Fibroblast of the aortic adventitia (primary cell): ENCODE data around the gene EZH1. TPM values are rescaled to one million over a fixed set of nuclear protein-coding genes. Genes with fewer than 3 reads are reported as not detected.
A peak's percentile ranks its signal among the peaks of the same experiment; 100 is the strongest.

Experiments
- DNase-seq: peaks from one replicate; pipeline ENCODE4 v3.0.0-alpha.2; 2010; ENCODE audit warnings: low read depth
- H3K4me3 ChIP-seq: 2 replicates; pipeline ENCODE4 v1.5.1; 2011; ENCODE audit warnings: low read depth, mild to moderate bottlenecking, control low read depth, low read length, moderate library complexity
- CTCF ChIP-seq: IDR thresholded peaks from 2 replicates; pipeline ENCODE4 v1.5.1; 2011; ENCODE audit warnings: mild to moderate bottlenecking, low read length, control low read depth, inconsistent platforms; ENCODE audit not compliant: insufficient read depth
- total RNA-seq: library from RNA; depleted of rRNA; stranded (reverse); fragments of >200 nt; gene quantifications from 2 replicates; pipeline ENCODE4 v1.2.3, GENCODE V29; 2012; ENCODE audit warnings: low replicate concordance

Gene EZH1
- total RNA-seq, 1 donor, result 31.4 TPM

GRCh38 chr17:42679492-42680330 lies 65.1 kb downstream of the EZH1 start:
- peak; percentile 70 for DNase-seq
- peak; percentile 59 for TF ChIP-seq CTCF
- peak overlapping the region; percentile 55 for H3K4me3 ChIP-seq

- H3K4me3 ChIP-seq, result peak overlapping the region; percentile 55
- DNase-seq, result peak; percentile 47
- no peak for TF ChIP-seq CTCF
These were observed 65.8 kb downstream of the EZH1 start for GRCh38 chr17:42678951-42679491.

DNA sequence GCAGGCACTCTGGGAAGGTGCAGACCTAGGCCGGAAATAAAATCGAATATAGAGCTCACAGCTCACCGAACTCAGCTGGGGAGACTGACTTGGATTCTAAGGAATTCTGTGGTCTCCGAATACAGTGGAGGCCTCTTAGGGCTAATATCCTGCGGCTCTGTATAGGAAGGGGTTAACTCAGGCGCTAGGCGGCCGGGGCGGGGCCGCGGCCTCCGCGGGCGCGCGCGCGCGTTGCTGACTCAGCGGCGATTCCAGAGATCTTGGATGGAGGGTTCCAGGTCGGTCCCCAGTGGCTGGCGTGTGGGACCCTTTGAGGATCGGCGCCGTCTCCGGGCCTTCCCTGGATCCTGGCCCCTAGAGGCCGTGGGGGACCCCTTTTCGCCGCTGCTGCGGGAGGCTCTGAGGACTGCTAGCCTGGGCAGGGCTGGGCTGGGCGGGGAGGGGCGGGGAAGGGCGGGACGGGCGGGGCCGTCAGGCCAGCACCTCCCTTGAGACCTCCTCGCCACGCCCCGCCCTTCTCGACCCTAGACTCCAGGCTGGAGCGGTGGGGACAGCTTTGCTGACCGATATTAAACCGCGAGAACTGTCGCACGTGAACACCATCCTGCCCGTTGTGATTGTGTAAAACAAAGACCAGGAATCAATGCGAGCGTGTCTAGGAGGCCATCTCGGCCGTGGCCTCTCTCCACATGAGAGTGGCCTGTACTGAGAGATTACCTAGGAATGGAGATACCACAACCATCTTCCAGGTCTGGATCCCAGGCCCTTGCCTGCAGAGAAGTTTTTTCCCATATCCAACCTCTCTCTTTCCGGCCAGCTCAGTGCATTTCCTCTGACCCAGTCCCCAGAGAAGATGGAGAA lies 66.7 kb downstream of the EZH1 start:
- H3K4me3 ChIP-seq, result peak overlapping the region; percentile 75
- peak; percentile 81 for DNase-seq
- TF ChIP-seq CTCF, result no peak

DNA sequence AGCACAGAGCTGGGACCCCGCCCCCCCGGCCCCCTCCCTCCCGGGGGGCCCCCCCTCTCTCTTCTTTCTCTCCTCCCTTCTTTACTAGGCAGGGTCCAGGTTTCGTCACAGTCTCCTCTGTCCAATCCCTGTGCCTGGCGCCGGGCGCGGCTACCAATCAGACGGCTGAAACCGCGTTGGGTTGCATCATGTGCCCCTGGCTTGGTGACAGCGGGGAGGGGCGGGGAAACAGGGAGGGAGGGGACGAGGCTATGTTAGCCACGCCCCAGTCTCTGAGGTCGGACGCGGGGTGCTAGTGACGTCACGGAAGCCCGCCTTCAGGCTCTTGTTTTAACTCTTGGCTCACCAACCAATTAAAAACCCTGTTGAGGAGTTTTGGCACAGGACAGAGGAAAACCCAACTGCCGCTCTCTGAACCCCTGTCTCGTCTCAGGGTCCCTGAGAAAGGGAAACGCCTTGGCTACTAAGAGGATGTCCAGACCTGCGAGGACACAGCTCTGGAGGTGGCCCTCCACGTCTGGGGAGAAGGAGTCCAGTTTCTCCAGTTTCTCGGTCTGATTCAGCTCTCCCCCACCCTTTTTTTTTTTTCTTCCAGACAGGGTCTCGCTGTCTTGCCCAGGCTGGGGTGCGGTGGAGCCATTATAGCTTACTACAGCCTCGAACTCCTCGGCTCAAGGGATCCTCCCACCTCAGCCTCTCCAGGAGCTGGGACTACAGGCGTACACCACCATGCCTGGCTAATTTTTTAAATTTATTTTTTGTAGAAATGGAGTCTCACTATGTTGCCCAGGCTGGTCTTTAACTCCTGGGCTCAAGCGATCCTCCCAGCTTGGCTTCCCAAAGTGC lies 67.6 kb downstream of the EZH1 start:
- peak overlapping the region; percentile 93 for H3K4me3 ChIP-seq
- no peak for TF ChIP-seq CTCF
- DNase-seq, result peak; percentile 100

- DNase-seq, result no peak
These were observed 68.3 kb downstream of the EZH1 start, which contains the start of gene PLEKHH3 for GRCh38 chr17:42676424-42677011. Gene PLEKHH3 (minus strand): TSS chr17:42676994. CDS start chr17:42676563, 431 bp downstream.

More at GRCh38 chr17:42676424-42677011, 68.3 kb downstream of the EZH1 start, which contains the start of gene PLEKHH3:
- peak; percentile 27 for TF ChIP-seq CTCF
- H3K4me3 ChIP-seq, result peak within 1 kb of the TSS; percentile 93
